GM18508 (cell line): ENCODE data around the gene TMEM82.

Source experiments
- ATAC-seq: cut with Tn5 transposase; IDR thresholded peaks from one replicate; pipeline ENCODE4 v1.9.1; 2021; ENCODE audit warnings: moderate number of reproducible peaks; ENCODE audit not compliant: insufficient read depth, unreplicated experiment

TMEM82 gene

GRCh38 chr1:15755021-15755645 is 12.8 kb downstream of the TMEM82 start:
- no peak for ATAC-seq

GRCh38 chr1:15755646-15756040 is 13.3 kb downstream of the TMEM82 start:
- no peak for ATAC-seq

GRCh38 chr1:15756143-15757015 is 14.1 kb downstream of the TMEM82 start:
- no peak for ATAC-seq

- no peak for ATAC-seq
These were observed 14.8 kb downstream of the TMEM82 start for GRCh38 chr1:15757016-15757543.

- no peak for ATAC-seq
These were observed 15.5 kb downstream of the TMEM82 start for GRCh38 chr1:15757575-15758342.

GRCh38 chr1:15758343-15758931 is 16.1 kb downstream of the TMEM82 start, which contains the start of gene FBLIM1:
TSS of gene FBLIM1 (plus strand) at chr1:15758795. CDS start at chr1:15764984, 6,189 bp downstream.
- ATAC-seq: no peak

GRCh38 chr1:15758953-15759661 is 16.8 kb downstream of the TMEM82 start:
- no peak for ATAC-seq

- no peak for ATAC-seq
These were observed 18.4 kb downstream of the TMEM82 start for GRCh38 chr1:15760520-15761211.

- no peak for ATAC-seq
These were observed 19.2 kb downstream of the TMEM82 start for GRCh38 chr1:15761366-15762128.

GRCh38 chr1:15762546-15762945 is 20.2 kb downstream of the TMEM82 start:
- ATAC-seq: no peak

GRCh38 chr1:15764269-15764764 is 22.0 kb downstream of the TMEM82 start:
- no peak for ATAC-seq

GRCh38 chr1:15764890-15765289 is 22.6 kb downstream of the TMEM82 start:
- no peak for ATAC-seq

- ATAC-seq: no peak
These were observed 23.3 kb downstream of the TMEM82 start for GRCh38 chr1:15765495-15766194.

- no peak for ATAC-seq
These were observed 25.6 kb downstream of the TMEM82 start for GRCh38 chr1:15767941-15768340.

GRCh38 chr1:15768388-15768787 is 26.1 kb downstream of the TMEM82 start:
- no peak for ATAC-seq

- no peak for ATAC-seq
These were observed 28.1 kb downstream of the TMEM82 start for GRCh38 chr1:15770313-15770962.
